H54 (cell line): ENCODE data around the gene PTPA.
A peak's percentile ranks its signal among the peaks of the same experiment; 100 is the strongest.
"Not testable (repeated sequence)": the region's sequence is repeated elsewhere in the genome, so short reads cannot be mapped to it uniquely, and the experiment has no call there.

Experiments used
- DNase-seq: peaks from one replicate; pipeline ENCODE4 v3.0.0; 2011; ENCODE audit warnings: low spot score, mixed read lengths; ENCODE audit not compliant: insufficient read length
- FAIRE-seq: peaks from 3 replicates; lab custom pipeline; 2011; peaks lifted over from hg19 to GRCh38; lab: Jason Lieb, UNC
- POLR2A ChIP-seq: IDR thresholded peaks from 2 replicates; pipeline ENCODE4 v1.6.1; 2011; ENCODE audit warnings: low read depth, mild to moderate bottlenecking, low read length

Gene PTPA

GRCh38 chr9:129111528-129112151, 425 bp downstream of the PTPA start:
- TF ChIP-seq POLR2A = no peak

GRCh38 chr9:129112526-129112925, 1.3 kb downstream of the PTPA start:
- FAIRE-seq, DNase-seq: not testable (repeated sequence)

More at GRCh38 chr9:129111528-129112151, 425 bp downstream of the PTPA start:
- DNase-seq = peak; percentile 69
- no peak for FAIRE-seq

- no peak for TF ChIP-seq POLR2A
- DNase-seq (no peak), FAIRE-seq (no peak)
Observed at GRCh38 chr9:129113645-129114304, 2.6 kb downstream of the PTPA start.

- no peak for FAIRE-seq
- TF ChIP-seq POLR2A = no peak
- DNase-seq = no peak
Observed at GRCh38 chr9:129118799-129119198, 7.6 kb downstream of the PTPA start.

GRCh38 chr9:129121483-129121882, 10.3 kb downstream of the PTPA start:
- FAIRE-seq = no peak
- no peak for TF ChIP-seq POLR2A

GRCh38 chr9:129122133-129122532, 10.9 kb downstream of the PTPA start:
- FAIRE-seq = no peak
- TF ChIP-seq POLR2A = no peak
- DNase-seq = no peak

More at GRCh38 chr9:129121483-129121882, 10.3 kb downstream of the PTPA start:
- DNase-seq = no peak

- not testable (repeated sequence) for DNase-seq, FAIRE-seq
Observed at GRCh38 chr9:129122976-129123375, 11.8 kb downstream of the PTPA start.

- no peak for TF ChIP-seq POLR2A
- FAIRE-seq = no peak
- no peak for DNase-seq
Observed at GRCh38 chr9:129124506-129125069, 13.4 kb downstream of the PTPA start.

- DNase-seq = peak; percentile 74
- TF ChIP-seq POLR2A = no peak
- FAIRE-seq = peak; percentile 70
Observed at GRCh38 chr9:129125478-129125877, 14.3 kb downstream of the PTPA start.

- no peak for FAIRE-seq
Observed at GRCh38 chr9:129126749-129127618, 15.8 kb downstream of the PTPA start.

GRCh38 chr9:129128689-129129088, 17.5 kb downstream of the PTPA start:
- FAIRE-seq = no peak
- TF ChIP-seq POLR2A = no peak
- DNase-seq = no peak

More at GRCh38 chr9:129126749-129127618, 15.8 kb downstream of the PTPA start:
- TF ChIP-seq POLR2A = no peak
- no peak for DNase-seq

GRCh38 chr9:129130271-129130670, 19.1 kb downstream of the PTPA start:
- not testable (repeated sequence) for FAIRE-seq, DNase-seq

- DNase-seq (no peak), FAIRE-seq (no peak)
- no peak for TF ChIP-seq POLR2A
Observed at GRCh38 chr9:129130791-129131190, 19.6 kb downstream of the PTPA start.
